ENCODE results near the gene RAB5A. TPM values are rescaled to one million over a fixed set of nuclear protein-coding genes. Genes with fewer than 3 reads are reported as not detected.

Gene RAB5A
- 57.2 and 63.4 TPM in 2 replicates for total RNA-seq (2013; cell fraction: nucleolus; rRNA removed)
- total RNA-seq (2014; rRNA removed) (29.5 and 30.5 TPM in 2 replicates), total RNA-seq (2014; rRNA removed; fragmentation: Illumina TruSeq; extraction: Trizol) (37.3 and 40.4 TPM in 2 replicates), total RNA-seq (2021) (28.8 and 30.5 TPM in 2 replicates), polyA plus RNA-seq (2011; rRNA removed) (23.5 and 39.0 TPM in 2 replicates), polyA plus RNA-seq (2014; fragmentation: Illumina TruSeq; extraction: Trizol) (39.3 and 46.3 TPM in 2 replicates), polyA plus RNA-seq (2014; fragmentation: Nextera tagmentation; extraction: Ambion mirVana) (10 to 100 TPM; 15.8 to 16.2 TPM), polyA plus RNA-seq (2014; rRNA removed) (21.8 and 26.5 TPM in 2 replicates), polyA plus RNA-seq (2016; fragmentation: Nextera tagmentation; extraction: Ambion mirVana) (10 to 100 TPM; 41.9 to 44.3 TPM), polyA minus RNA-seq (2011; rRNA and poly(A)+ RNA removed) (15.5 and 20.8 TPM in 2 replicates), Bru-seq, nascent RNA (percentile 94 among the genes with signal in this experiment), BruChase-seq, experiment 1, labeled RNA remaining after a 6-hour chase (percentile 91 among the genes with signal in this experiment), BruChase-seq, experiment 2, labeled RNA remaining after a 2-hour chase (percentile 94 among the genes with signal in this experiment)
- polyA plus RNA-seq (2011; ENCODE audit: low read depth), result 13.8 TPM
- 12.9 and 18.5 TPM in 2 replicates for polyA plus RNA-seq (2011; cell fraction: cytosol; rRNA removed)
- 10.8 and 11.8 TPM in 2 replicates for polyA plus RNA-seq (2011; cell fraction: nucleus; rRNA removed)
- 26.1 and 28.1 TPM in 2 replicates for polyA plus RNA-seq (2012)
- 11.7 and 14.2 TPM in 2 replicates for polyA minus RNA-seq (2011; cell fraction: cytosol; rRNA and poly(A)+ RNA removed)
- 21.9 and 45.7 TPM in 2 replicates for polyA minus RNA-seq (2011; cell fraction: nucleus; rRNA and poly(A)+ RNA removed)
- long read RNA-seq, experiment 1, transcript RAB5A-201 (6 exons, 2,536 nt), result major isoform, 17 of 22 reads
- long read RNA-seq, experiment 1, partial matches to known transcripts, result 0 of 22 reads
- long read RNA-seq, experiment 1, other reads (novel, unspliced or antisense), result 3 of 22 reads
- long read RNA-seq, experiment 2, transcript RAB5A-201 (6 exons, 2,536 nt), result major isoform, 158 of 182 reads
- long read RNA-seq, experiment 2, partial matches to known transcripts, result 7 of 182 reads
- long read RNA-seq, experiment 2, other reads (novel, unspliced or antisense), result 13 of 182 reads

- no TSS peak for BruUV-seq (replicated peaks)
- H3K4me2 ChIP-seq (ENCODE audit: control insufficient read depth, insufficient read depth), result peak within 1 kb of the TSS; percentile 90
- ChIA-PET POLR2A (interaction anchor here (0.5 to 1.4 kb wide), 4 partner anchors 134 to 239 kb away, joined by 3 to 5 read pairs (median 4); partner anchors contain the start of gene SGO1), RAD21 (ENCODE audit: unreplicated experiment) (interaction anchor here (1.1 to 2.3 kb wide), 5 partner anchors 60 to 237 kb away, joined by 4 to 8 read pairs (median 6); partner anchors contain the start of gene KAT2B), SMC1A (ENCODE audit: uncharacterized antibody, unreplicated experiment) (interaction anchor here (0.6 to 1.9 kb wide), 5 partner anchors 16 to 241 kb away, joined by 3 to 4 read pairs (median 3); no protein-coding TSS in a partner anchor), CTCF (interaction anchor here (0.9 to 1.5 kb wide), 2 partner anchors 179 to 240 kb away, joined by 3 to 6 read pairs; no protein-coding TSS in a partner anchor)
- no peaks in the 10 kb centered on the region for H3K27me3 ChIP-seq (replicated peaks in 1 of 2; ENCODE audit: control insufficient read depth in 2 of 2, insufficient read depth in 2 of 2, low read length in 1 of 2)
- ATAC-seq, result peak; percentile 92
- intact Hi-C loops (cut with micrococcal nuclease; ENCODE audit: unreplicated experiment), result loop anchor here (1.0 to 5.0 kb wide), 4 partner anchors 14 to 239 kb away; partner anchors contain the start of gene SGO1
- H3K9ac ChIP-seq (ENCODE audit: control insufficient read depth, insufficient read depth, low read length), result peak within 1 kb of the TSS; percentile 89
- no peaks in the 10 kb centered on the region for H4K20me1 ChIP-seq (ENCODE audit: control insufficient read depth, insufficient read depth)
- H3K4me1 ChIP-seq (ENCODE audit: control insufficient read depth, insufficient read depth, low read length), result peaks cover 3% of the 10 kb centered on the region; the same call in 1 of the 2 replicates
- H3K27ac ChIP-seq (ENCODE audit: control insufficient read depth, insufficient read depth), result peak within 1 kb of the TSS; percentile 91
- peak; percentile 94 for DNase-seq (ENCODE audit: low read depth, low spot score)
- in situ Hi-C loops (cut with MboI), result loop anchor here (5.0 kb wide), 1 partner anchor 240 kb away; the partner anchor contains the start of gene SGO1
- peaks cover 51% of the 10 kb centered on the region for H3K79me2 ChIP-seq (ENCODE audit: control insufficient read depth, insufficient read depth, low read length)
- H3K4me3 ChIP-seq, result peak within 1 kb of the TSS; percentile 89
- peak; percentile 96 for FAIRE-seq
- no peaks in the 10 kb centered on the region for H3K9me3 ChIP-seq (replicated peaks; ENCODE audit: control insufficient read depth, insufficient read depth, low read length)
- peak within 1 kb of the TSS; percentile 86 for H2AFZ ChIP-seq (ENCODE audit: control insufficient read depth, low read depth, low read length)
- 2% methylated on average over 43 of the region's 73 CpGs for WGBS (ENCODE audit: insufficient coverage, insufficient replicate concordance, low lambda C conversion rate, missing lambda C conversion rate)
- peaks cover 0 to 13% of the 10 kb centered on the region in 2 experiments; a peak in 2 of 4 replicates for H3K36me3 ChIP-seq (ENCODE audit: control insufficient read depth in 2 of 2, insufficient read depth in 2 of 2, low read length in 1 of 2)
- TF ChIP-seq CEBPB (IDR thresholded peaks at IDR 0.05; ENCODE audit: borderline replicate concordance in 1 of 2, low read depth in 2 of 2, low read length in 2 of 2), result no peak
- no peak for TF ChIP-seq MEF2A (IDR thresholded peaks at IDR 0.05; ENCODE audit: insufficient read depth, low read depth, low read length)
- TF ChIP-seq POLR2AphosphoS2 (IDR thresholded peaks at IDR 0.05; ENCODE audit: low read depth, low read length), result 0 out of 2 replicates have a peak, but pooled peaks have one; percentile 30
- TF ChIP-seq TARDBP (IDR thresholded peaks at IDR 0.05; ENCODE audit: borderline replicate concordance), result peak; percentile 42; the same call in 1 of the 2 replicates
- no peak for TF ChIP-seq YBX1 (IDR thresholded peaks at IDR 0.05)
- no peak for TF ChIP-seq HDAC6 (IDR thresholded peaks at IDR 0.05; ENCODE audit: unreplicated experiment)
- TF ChIP-seq ETV6 (conservative IDR thresholded peaks at IDR 0.05 in 1 of 2, IDR thresholded peaks at IDR 0.05 in 1 of 2; ENCODE audit: borderline replicate concordance in 1 of 2, low read depth in 1 of 2), result peak in 1 of 2 experiments; percentile 58; a peak in 1 of 4 replicates
- peak; percentile 94 for TF ChIP-seq YY1 (IDR thresholded peaks at IDR 0.05; ENCODE audit: low read depth, low read length)
- 0 out of 2 replicates have a peak, but pooled peaks have one; percentile 19 for TF ChIP-seq NFYB (IDR thresholded peaks at IDR 0.05; ENCODE audit: insufficient read depth, low read depth, low read length)
- no peak for TF ChIP-seq RAD21 (IDR thresholded peaks at IDR 0.05; ENCODE audit: insufficient read depth, low read depth, low read length)
- peak; percentile 100 for TF ChIP-seq HDGF (IDR thresholded peaks at IDR 0.05)
- TF ChIP-seq RUNX3 (IDR thresholded peaks at IDR 0.05; ENCODE audit: low read length), result no peak; the same call in 1 of the 2 replicates
- TF ChIP-seq, protein P1, sequence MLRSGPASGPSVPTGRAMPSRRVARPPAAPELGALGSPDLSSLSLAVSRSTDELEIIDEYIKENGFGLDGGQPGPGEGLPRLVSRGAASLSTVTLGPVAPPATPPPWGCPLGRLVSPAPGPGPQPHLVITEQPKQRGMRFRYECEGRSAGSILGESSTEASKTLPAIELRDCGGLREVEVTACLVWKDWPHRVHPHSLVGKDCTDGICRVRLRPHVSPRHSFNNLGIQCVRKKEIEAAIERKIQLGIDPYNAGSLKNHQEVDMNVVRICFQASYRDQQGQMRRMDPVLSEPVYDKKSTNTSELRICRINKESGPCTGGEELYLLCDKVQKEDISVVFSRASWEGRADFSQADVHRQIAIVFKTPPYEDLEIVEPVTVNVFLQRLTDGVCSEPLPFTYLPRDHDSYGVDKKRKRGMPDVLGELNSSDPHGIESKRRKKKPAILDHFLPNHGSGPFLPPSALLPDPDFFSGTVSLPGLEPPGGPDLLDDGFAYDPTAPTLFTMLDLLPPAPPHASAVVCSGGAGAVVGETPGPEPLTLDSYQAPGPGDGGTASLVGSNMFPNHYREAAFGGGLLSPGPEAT (IDR thresholded peaks at IDR 0.05; ENCODE audit: low read depth), result no peak; the same call in 1 of the 2 replicates
- no peak for TF ChIP-seq SMAD1 (IDR thresholded peaks at IDR 0.05; ENCODE audit: low read depth, partially characterized antibody)
- TF ChIP-seq IRF3 (IDR thresholded peaks at IDR 0.05), result peak; percentile 14; the same call in 1 of the 2 replicates
Measured at GRCh38 chr3:19946832-19947548, at the start of gene RAB5A. RAB5A (plus strand) TSS chr3:19947097; CDS start chr3:19950899, 3,802 bp downstream.
